PFSK-1 (cell line): ENCODE measurements around the gene HMCN2.

Source experiments
- FOXP2 ChIP-seq: optimal IDR thresholded peaks from 2 replicates; pipeline ENCODE3; 2011; ENCODE audit warnings: borderline replicate concordance, control low read depth, inconsistent platforms; ENCODE audit not compliant: insufficient read depth; ENCODE audit errors: extremely low read length, extremely low read depth
- POLR2AphosphoS5 ChIP-seq: IDR thresholded peaks from 2 replicates; pipeline ENCODE4 v1.6.1; 2012; ENCODE audit warnings: low read depth, mild to moderate bottlenecking, control low read depth, low read length, moderate library complexity
- SIN3A ChIP-seq: IDR thresholded peaks from 2 replicates; pipeline ENCODE4 v1.6.1; 2012; ENCODE audit warnings: mild to moderate bottlenecking, low read length, moderate library complexity, borderline replicate concordance; ENCODE audit not compliant: insufficient read depth
- TAF1 ChIP-seq: IDR thresholded peaks from 2 replicates; pipeline ENCODE4 v1.6.1; 2012; ENCODE audit warnings: low read length, control low read depth, borderline replicate concordance; ENCODE audit not compliant: insufficient read depth
- TF ChIP-seq, protein P1 (sequence below), 2 experiments: IDR thresholded peaks; 2 replicates each; pipeline versions ENCODE4 v1.6.1 to v1.8.0; 2011 to 2012; ENCODE audit warnings: low read depth in 2 of 2, low read length in 2 of 2, control low read depth in 1 of 2, inconsistent platforms in 1 of 2, mild to moderate bottlenecking in 1 of 2, moderate library complexity in 1 of 2; ENCODE audit not compliant: insufficient read depth in 1 of 2

Gene HMCN2

DNA sequence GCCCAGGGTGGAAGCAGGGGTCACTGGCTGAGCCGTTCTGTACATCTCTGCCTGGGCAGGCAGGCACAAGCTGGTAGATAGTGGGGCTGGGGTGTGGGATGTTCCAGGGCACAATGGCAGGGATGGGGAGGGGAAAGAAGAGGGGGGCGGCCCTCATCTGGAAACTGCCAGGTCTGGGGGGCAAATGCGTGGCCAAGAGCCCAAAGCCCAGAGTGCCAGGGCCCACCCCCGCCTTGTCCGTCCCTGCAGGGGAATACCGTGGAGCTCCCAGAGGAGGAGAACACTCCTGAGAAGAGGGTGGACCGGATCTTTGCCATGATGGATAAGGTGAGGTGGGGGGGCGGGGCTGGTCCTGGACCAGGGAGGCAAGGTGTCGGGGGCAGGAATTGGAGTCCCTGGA, 42.7 kb upstream of the HMCN2 start:
- no peak for TF ChIP-seq SIN3A
- TF ChIP-seq, protein P1, sequence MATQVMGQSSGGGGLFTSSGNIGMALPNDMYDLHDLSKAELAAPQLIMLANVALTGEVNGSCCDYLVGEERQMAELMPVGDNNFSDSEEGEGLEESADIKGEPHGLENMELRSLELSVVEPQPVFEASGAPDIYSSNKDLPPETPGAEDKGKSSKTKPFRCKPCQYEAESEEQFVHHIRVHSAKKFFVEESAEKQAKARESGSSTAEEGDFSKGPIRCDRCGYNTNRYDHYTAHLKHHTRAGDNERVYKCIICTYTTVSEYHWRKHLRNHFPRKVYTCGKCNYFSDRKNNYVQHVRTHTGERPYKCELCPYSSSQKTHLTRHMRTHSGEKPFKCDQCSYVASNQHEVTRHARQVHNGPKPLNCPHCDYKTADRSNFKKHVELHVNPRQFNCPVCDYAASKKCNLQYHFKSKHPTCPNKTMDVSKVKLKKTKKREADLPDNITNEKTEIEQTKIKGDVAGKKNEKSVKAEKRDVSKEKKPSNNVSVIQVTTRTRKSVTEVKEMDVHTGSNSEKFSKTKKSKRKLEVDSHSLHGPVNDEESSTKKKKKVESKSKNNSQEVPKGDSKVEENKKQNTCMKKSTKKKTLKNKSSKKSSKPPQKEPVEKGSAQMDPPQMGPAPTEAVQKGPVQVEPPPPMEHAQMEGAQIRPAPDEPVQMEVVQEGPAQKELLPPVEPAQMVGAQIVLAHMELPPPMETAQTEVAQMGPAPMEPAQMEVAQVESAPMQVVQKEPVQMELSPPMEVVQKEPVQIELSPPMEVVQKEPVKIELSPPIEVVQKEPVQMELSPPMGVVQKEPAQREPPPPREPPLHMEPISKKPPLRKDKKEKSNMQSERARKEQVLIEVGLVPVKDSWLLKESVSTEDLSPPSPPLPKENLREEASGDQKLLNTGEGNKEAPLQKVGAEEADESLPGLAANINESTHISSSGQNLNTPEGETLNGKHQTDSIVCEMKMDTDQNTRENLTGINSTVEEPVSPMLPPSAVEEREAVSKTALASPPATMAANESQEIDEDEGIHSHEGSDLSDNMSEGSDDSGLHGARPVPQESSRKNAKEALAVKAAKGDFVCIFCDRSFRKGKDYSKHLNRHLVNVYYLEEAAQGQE (IDR thresholded peaks at IDR 0.05; ENCODE audit: insufficient read depth in 1 of 2, low read depth in 2 of 2, low read length in 2 of 2): no peak
- TF ChIP-seq POLR2AphosphoS5: no peak
- no peak for TF ChIP-seq TAF1
- no peak for TF ChIP-seq FOXP2

DNA sequence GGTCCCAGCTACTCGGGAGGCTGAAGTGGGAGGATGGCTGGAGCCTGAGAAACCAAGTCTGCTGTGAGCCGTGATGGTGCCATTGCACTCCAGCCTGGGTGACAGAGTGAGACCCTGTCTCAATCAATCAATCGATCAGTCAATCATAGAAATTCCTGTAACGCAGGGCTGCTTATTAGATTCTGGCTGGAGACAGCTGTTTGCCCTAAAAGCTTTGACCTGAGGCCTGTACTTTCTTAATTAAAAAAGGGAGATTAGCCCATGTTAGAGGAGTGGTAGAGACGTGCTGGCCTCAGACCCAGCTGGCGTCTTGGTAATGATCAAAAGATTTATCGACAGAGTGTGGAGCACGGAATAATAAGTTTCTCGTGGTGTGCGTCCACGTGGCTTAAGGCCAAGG, 40.5 kb upstream of the HMCN2 start:
- TF ChIP-seq TAF1: no peak

DNA sequence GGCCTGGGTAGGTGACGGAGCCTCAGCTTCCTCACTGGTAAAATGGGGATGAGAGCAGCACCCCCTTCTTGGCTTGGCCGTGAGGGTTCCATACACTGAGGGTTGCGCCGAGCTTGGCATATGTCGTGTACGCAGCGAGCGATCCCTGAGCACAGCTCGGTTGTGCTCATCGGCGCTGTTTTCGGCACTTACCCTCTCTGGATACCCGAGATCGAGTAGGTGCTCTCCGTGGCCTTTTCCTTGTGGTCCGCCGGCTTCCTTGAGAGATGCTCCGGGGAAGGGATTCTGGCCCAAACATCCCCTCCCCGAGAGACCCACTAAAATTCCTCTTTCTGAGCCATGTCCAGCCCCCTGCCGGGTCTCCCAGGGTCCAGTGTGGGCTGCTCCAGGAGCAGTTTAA, 40.0 kb upstream of the HMCN2 start:
- TF ChIP-seq TAF1 (no peak), SIN3A (no peak), FOXP2 (no peak), POLR2AphosphoS5 (no peak)
- TF ChIP-seq, protein P1 (IDR thresholded peaks at IDR 0.05; ENCODE audit: insufficient read depth in 1 of 2, low read depth in 2 of 2, low read length in 2 of 2): no peak

DNA sequence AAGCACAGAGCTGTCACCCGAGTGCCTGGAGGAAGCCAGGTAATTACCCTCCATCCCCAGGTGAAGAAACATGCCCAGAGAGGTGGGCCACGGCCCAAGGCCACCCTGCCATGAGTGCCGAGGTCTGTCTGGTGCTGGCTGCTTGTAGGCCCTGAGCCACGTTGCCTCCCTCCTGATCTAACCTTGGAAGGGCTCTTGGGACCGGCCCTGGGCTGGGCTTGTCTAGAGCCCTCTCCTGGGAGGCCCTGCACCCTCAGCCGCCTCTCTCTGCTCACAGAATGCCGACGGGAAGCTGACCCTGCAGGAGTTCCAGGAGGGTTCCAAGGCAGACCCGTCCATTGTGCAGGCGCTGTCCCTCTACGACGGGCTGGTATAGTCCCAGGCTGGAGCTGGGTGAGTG, 39.4 kb upstream of the HMCN2 start:
- no peak for TF ChIP-seq POLR2AphosphoS5
- TF ChIP-seq, protein P1 (IDR thresholded peaks at IDR 0.05; ENCODE audit: insufficient read depth in 1 of 2, low read depth in 2 of 2, low read length in 2 of 2): no peak
- no peak for TF ChIP-seq TAF1
- no peak for TF ChIP-seq SIN3A
- TF ChIP-seq FOXP2: no peak

DNA sequence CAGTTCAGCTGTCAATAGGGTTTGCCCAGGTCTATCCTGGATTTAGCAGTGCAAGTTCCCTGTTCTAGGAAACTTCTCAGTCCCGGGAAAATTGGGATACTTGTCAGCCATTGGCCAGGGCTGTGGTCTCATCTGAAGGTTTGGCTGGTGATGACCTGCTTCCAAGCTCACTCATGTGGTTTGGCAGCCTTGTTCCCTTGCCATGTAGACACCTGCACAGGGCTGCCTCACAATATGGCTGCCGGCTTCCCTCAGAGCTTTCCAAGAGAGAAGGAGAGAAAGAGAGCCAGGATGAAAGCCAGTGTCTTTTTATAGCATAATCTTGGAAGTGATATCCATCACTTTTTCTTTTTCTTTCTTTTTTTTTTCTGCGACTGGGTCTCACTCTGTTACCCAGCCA, 37.7 kb upstream of the HMCN2 start:
- TF ChIP-seq POLR2AphosphoS5: no peak
- TF ChIP-seq, protein P1 (IDR thresholded peaks at IDR 0.05; ENCODE audit: insufficient read depth in 1 of 2, low read depth in 2 of 2, low read length in 2 of 2): no peak
- TF ChIP-seq SIN3A: no peak
- no peak for TF ChIP-seq TAF1
- no peak for TF ChIP-seq FOXP2
